CD4-positive, alpha-beta memory T cell (primary cell): ENCODE measurements around the gene TSKS. TPM values are rescaled to one million over a fixed set of nuclear protein-coding genes. Genes with fewer than 3 reads are reported as not detected.

Experiments
- CTCF ChIA-PET: fragments of 350-600 bp; sonication (Branson Sonifier 250); formaldehyde crosslinking; loops from one replicate; lab custom pipeline; 2021; ENCODE audit warnings: inconsistent platforms; ENCODE audit not compliant: partially characterized antibody; lab: Charles Lee
- POLR2A ChIA-PET: fragments of 350-600 bp; sonication (Branson Sonifier 250); formaldehyde crosslinking; loops from one replicate; lab custom pipeline; 2021; ENCODE audit not compliant: partially characterized antibody; lab: Charles Lee
- DNase-seq, 5 donors: peaks; one replicate each; pipeline versions ENCODE4 v3.0.0 to v3.0.0-alpha.2; 2020 to 2022; ENCODE audit warnings: mixed read lengths in 1 of 5
- H3K27ac ChIP-seq: one replicate; pipeline ENCODE4 v1.7.0; 2013; ENCODE audit warnings: low read depth, low read length
- H3K27me3 ChIP-seq: 2 replicates; pipeline ENCODE4 v1.7.0; 2013; ENCODE audit warnings: mild to moderate bottlenecking, low read length, moderate library complexity; ENCODE audit not compliant: insufficient read depth
- H3K36me3 ChIP-seq: 2 replicates; pipeline ENCODE4 v1.7.0; 2013; ENCODE audit warnings: mild to moderate bottlenecking, low read length, moderate library complexity; ENCODE audit not compliant: insufficient read depth
- H3K4me1 ChIP-seq: 2 replicates; pipeline ENCODE4 v1.7.0; 2013; ENCODE audit warnings: mild to moderate bottlenecking, low read length, moderate library complexity; ENCODE audit not compliant: insufficient read depth
- H3K4me3 ChIP-seq, 2 donors: one replicate each; pipeline ENCODE4 v1.7.0; 2013; ENCODE audit warnings: low read length in 2 of 2, mild to moderate bottlenecking in 1 of 2
- H3K9me3 ChIP-seq, 2 donors: one replicate each; pipeline ENCODE4 v1.7.0; 2013; ENCODE audit warnings: low read length in 2 of 2, control low read depth in 1 of 2; ENCODE audit not compliant: control insufficient read depth in 1 of 2
- H3K27ac Mint-ChIP-seq, 7 donors: one replicate each; pipeline ENCODE4 v1.8.0; 2020 to 2021; ENCODE audit warnings: mixed read lengths in 7 of 7, mild to moderate bottlenecking in 6 of 7, inconsistent platforms in 3 of 7, moderate library complexity in 3 of 7
- H3K27me3 Mint-ChIP-seq, 2 donors: one replicate each; pipeline ENCODE4 v1.8.0; 2020 to 2021; ENCODE audit warnings: mixed read lengths in 2 of 2
- H3K36me3 Mint-ChIP-seq, 2 donors: one replicate each; pipeline ENCODE4 v1.8.0; 2020 to 2021; ENCODE audit warnings: mixed read lengths in 2 of 2, inconsistent platforms in 1 of 2, mild to moderate bottlenecking in 1 of 2
- H3K4me1 Mint-ChIP-seq, 4 donors: one replicate each; pipeline ENCODE4 v1.8.0; 2020 to 2021; ENCODE audit warnings: mixed read lengths in 4 of 4, mild to moderate bottlenecking in 1 of 4
- H3K4me3 Mint-ChIP-seq, 8 donors: one replicate each; pipeline ENCODE4 v1.8.0; 2020 to 2021; ENCODE audit warnings: mixed read lengths in 8 of 8, mild to moderate bottlenecking in 7 of 8, moderate library complexity in 6 of 8, inconsistent platforms in 3 of 8
- H3K9me3 Mint-ChIP-seq, 8 donors: one replicate each; pipeline ENCODE4 v1.8.0; 2020 to 2021; ENCODE audit warnings: mixed read lengths in 8 of 8, mild to moderate bottlenecking in 5 of 8, inconsistent platforms in 3 of 8, moderate library complexity in 1 of 8
- intact Hi-C: fragments of 100-400 bp; cut with micrococcal nuclease; formaldehyde crosslinking; loops from one replicate; pipeline ENCODE4 v1.15.1; 2023
- polyA plus RNA-seq, 2 donors: library from polyadenylated mRNA; unstranded; fragments of 300-500 nt; fragmentation: Illumina TruSeq; gene quantifications; one replicate each; pipeline ENCODE4 v1.2.3, GENCODE V29; 2021
- total RNA-seq, 2 experiments: library from RNA; stranded (reverse); gene quantifications; one replicate each; pipeline ENCODE4 v1.2.3, GENCODE V29; 2021

TSKS gene
- total and polyA plus RNA-seq, 4 experiments from 2014 or later, result 0.16 to 1.1 (median 0.73) TPM

DNA sequence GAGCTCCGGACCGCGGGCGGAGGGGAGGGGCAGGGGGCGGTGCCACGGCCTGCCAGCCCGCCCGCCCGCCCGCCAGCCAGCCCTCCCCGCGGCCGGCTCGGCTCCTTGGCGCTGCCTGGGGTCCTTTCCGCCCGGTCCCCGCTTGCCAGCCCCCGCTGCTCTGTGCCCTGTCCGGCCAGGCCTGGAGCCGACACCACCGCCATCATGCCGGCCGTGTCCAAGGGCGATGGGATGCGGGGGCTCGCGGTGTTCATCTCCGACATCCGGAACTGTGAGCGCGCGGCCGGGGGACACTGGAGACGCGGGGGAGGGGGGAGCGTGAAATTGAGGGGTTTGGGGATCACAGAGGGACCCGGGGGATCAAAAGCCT, 3.8 kb upstream of the TSKS start, which contains the start of gene AP2A1:
AP2A1 (plus strand) TSS at position 72 of the 370 bp plus-strand sequence; CDS start at position 205, 133 bp downstream.
- Mint-ChIP-seq H3K9me3 (no peaks in the 10 kb centered on the region), H3K4me1 (peaks cover 33 to 48% (median 37%) of the 10 kb centered on the region in 4 donors), H3K27ac (peak within 1 kb of the TSS; percentile 85 to 97 (median 96)), H3K36me3 (peaks cover 11 to 18% of the 10 kb centered on the region in 2 donors), H3K4me3 (peak within 1 kb of the TSS; percentile 92 to 99 (median 94)), H3K27me3 (no peaks in the 10 kb centered on the region)
- Histone ChIP-seq H3K4me1 (peaks cover 36% of the 10 kb centered on the region), H3K27ac (peak within 1 kb of the TSS; percentile 80), H3K4me3 (peak within 1 kb of the TSS; percentile 79 to 88), H3K27me3 (no peaks in the 10 kb centered on the region), H3K9me3 (no peaks in the 10 kb centered on the region), H3K36me3 (no peaks in the 10 kb centered on the region)
- ChIA-PET POLR2A (interaction anchor here (0.7 to 3.5 kb wide), 16 partner anchors 43 to 1796 kb away, joined by 3 to 24 read pairs (median 4); partner anchors contain the start of genes AKT1S1, ATF5, FUZ and MED25), CTCF (interaction anchor here (1.0 to 2.1 kb wide), 3 partner anchors 49 to 95 kb away, joined by 3 to 8 read pairs (median 3); no protein-coding TSS in a partner anchor)
- no peak for DNase-seq
- intact Hi-C loops, result loop anchor here (1.0 to 5.0 kb wide), 10 partner anchors 42 to 1322 kb away; partner anchors contain the start of genes AKT1S1, FUZ, GRWD1 and PNKP

DNA sequence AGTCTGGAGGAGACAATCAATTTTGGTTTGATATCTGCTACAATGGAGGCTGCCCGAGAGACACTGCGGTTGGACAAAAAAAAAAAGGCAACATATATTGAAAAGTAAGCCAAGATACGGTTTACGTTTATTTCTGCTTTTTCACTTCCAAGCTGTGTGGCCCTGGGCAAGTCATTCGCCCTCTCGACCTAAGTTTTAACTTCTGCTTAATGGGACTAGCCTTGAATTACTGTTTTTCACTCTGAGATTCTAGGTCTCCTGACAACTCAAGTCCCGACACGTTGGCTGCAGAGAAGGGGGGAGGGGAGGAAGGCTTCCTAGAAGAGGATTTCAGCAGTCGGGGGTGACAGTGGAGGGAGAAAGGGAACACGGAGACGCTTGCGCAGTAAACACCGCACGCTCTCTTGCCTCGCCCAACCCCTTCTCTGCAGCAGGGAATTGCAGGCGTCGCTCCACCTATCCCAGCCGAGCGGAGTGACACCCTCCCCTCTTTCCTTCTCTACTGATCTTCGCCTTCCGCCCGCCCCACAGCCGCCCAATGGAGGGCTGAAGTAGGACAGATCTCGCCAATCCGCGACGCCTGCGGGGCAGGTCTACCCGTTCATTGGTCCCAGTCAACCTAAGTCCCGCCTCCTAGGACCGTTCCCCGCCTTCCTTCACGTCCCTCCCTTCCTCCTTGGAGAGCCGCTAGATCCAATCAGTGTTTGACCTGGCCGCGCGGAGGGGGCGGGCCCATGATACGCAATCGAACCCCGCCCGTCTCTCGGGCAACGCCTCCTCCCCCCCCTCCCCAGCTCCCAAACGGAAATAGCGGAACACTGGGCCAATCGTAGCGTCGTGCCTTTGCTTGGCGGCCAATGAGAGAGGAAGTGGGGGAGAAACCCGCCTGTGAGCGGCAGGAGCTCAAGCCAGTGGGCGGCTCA, 3.2 kb upstream of the TSKS start:
- peaks cover 7 to 14% of the 10 kb centered on the region in 2 donors for H3K36me3 Mint-ChIP-seq
- H3K4me1 ChIP-seq, result peaks cover 36% of the 10 kb centered on the region

DNA sequence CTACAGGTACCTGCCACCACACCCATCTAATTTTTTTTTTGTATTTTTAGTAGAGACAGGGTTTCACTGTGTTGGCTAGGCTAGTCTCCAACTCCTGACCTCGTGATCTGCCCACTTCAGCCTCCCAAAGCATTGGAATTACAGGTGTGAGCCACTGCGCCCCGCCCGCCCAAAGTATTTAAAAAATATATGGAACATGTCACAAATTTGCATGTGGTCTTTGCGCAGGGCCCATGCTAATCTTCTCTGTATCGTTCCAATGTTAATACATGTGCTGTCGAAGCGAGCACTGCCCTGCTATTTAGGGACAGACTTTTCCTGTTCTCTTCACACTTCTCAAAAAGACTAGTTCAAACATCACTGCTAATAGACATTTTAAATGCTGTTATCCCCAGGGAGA, 1.2 kb upstream of the TSKS start:
- Mint-ChIP-seq H3K27me3 (no peaks in the 10 kb centered on the region), H3K36me3 (peaks cover 0 to 11% of the 10 kb centered on the region in 2 donors), H3K27ac (peak overlapping the region in 1 of 7 donors; percentile 70), H3K9me3 (no peaks in the 10 kb centered on the region), H3K4me3 (peak overlapping the region in 3 of 8 donors; percentile 10 to 45 (median 29)), H3K4me1 (peaks cover 22 to 34% (median 29%) of the 10 kb centered on the region in 4 donors)
- no peak overlapping the region for H3K27ac ChIP-seq
- no peak overlapping the region for H3K4me3 ChIP-seq
- CTCF ChIA-PET, result interaction anchor here (0.9 kb wide), 1 partner anchor 86 kb away, joined by 3 read pairs; no protein-coding TSS in a partner anchor
- DNase-seq, result no peak
- H3K4me1 ChIP-seq, result peaks cover 29% of the 10 kb centered on the region
- H3K36me3 ChIP-seq, result no peaks in the 10 kb centered on the region
- intact Hi-C loops, result no loop called here
- no peaks in the 10 kb centered on the region for H3K9me3 ChIP-seq
- H3K27me3 ChIP-seq, result no peaks in the 10 kb centered on the region
- POLR2A ChIA-PET, result no interaction called here

More for the DNA sequence above, 3.2 kb upstream of the TSKS start:
- H3K27ac ChIP-seq, result peak overlapping the region; percentile 77
- H3K36me3 ChIP-seq, result no peaks in the 10 kb centered on the region
- no peaks in the 10 kb centered on the region for H3K27me3 Mint-ChIP-seq
- CTCF ChIA-PET, result interaction anchor here (1.0 to 2.1 kb wide), 3 partner anchors 49 to 94 kb away, joined by 3 to 8 read pairs (median 3); no protein-coding TSS in a partner anchor
- H3K27ac Mint-ChIP-seq, result peak overlapping the region; percentile 85 to 97 (median 96)
- peak overlapping the region; percentile 89 to 99 (median 94) for H3K4me3 Mint-ChIP-seq
- H3K4me3 ChIP-seq, result peak overlapping the region; percentile 75 to 88
- H3K4me1 Mint-ChIP-seq, result peaks cover 30 to 48% (median 34%) of the 10 kb centered on the region in 4 donors
- POLR2A ChIA-PET, result interaction anchor here (0.7 to 3.5 kb wide), 17 partner anchors 43 to 1797 kb away, joined by 3 to 24 read pairs (median 4); partner anchors contain the start of genes AKT1S1, ATF5, FUZ and IL4I1
- intact Hi-C loops, result loop anchor here (1.0 to 5.0 kb wide), 10 partner anchors 43 to 1321 kb away; partner anchors contain the start of genes AKT1S1, FUZ, GRWD1 and PNKP
- no peaks in the 10 kb centered on the region for H3K27me3 ChIP-seq
- H3K9me3 ChIP-seq, result no peaks in the 10 kb centered on the region
- H3K9me3 Mint-ChIP-seq, result no peaks in the 10 kb centered on the region
- DNase-seq, result peak; percentile 98 to 100 (median 100)

DNA sequence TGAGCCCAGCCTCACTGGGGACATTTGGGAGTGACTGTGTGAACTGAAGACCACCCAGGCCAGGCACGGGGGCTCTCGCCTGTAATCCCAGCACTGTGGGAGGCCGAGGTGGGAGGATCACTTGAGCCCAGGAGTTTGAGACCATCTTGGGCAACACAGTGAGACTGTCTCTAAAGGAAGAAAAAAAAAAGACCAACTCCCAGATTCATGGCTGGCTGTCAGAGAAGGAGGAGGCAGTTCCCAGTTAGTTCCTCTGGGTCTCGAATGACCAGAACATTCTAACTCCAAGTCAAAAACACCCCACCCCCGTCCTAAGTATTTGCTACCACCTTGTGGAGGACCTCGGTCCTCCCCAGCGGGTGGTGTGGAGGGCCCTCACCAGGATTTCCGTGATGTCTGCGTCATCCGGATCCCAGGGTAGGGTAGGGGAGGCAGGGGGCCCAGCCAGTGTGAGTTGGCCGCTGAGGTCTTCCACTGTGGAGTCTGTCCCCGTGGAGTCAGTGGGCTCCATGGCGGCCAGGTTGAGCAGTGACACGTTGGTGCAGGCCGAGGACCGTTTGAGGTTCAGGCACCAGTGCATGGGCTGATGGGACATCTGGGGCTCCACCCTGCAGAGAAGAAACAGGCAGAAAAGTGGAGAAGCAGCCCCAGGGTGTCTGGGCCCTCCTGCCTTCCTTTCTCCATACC, 1.3 kb downstream of the TSKS start:
- Mint-ChIP-seq H3K27me3 (peaks cover 0 to 2% of the 10 kb centered on the region in 2 donors), H3K4me3 (peak overlapping the region in 1 of 8 donors; percentile 6), H3K27ac (peak overlapping the region in 4 of 7 donors; percentile 4 to 86 (median 24)), H3K9me3 (peaks cover 0 to 2% (median 0%) of the 10 kb centered on the region in 8 donors), H3K36me3 (peaks cover 0 to 4% of the 10 kb centered on the region in 2 donors), H3K4me1 (peaks cover 6 to 13% (median 10%) of the 10 kb centered on the region in 4 donors)
- intact Hi-C loops, result no loop called here
- Histone ChIP-seq H3K27ac (no peak overlapping the region), H3K4me1 (peaks cover 8% of the 10 kb centered on the region), H3K9me3 (no peaks in the 10 kb centered on the region), H3K4me3 (no peak overlapping the region), H3K36me3 (no peaks in the 10 kb centered on the region), H3K27me3 (no peaks in the 10 kb centered on the region)
- ChIA-PET CTCF (no interaction called here), POLR2A (no interaction called here)
- DNase-seq, result peak in 1 of 5 donors; percentile 3

DNA sequence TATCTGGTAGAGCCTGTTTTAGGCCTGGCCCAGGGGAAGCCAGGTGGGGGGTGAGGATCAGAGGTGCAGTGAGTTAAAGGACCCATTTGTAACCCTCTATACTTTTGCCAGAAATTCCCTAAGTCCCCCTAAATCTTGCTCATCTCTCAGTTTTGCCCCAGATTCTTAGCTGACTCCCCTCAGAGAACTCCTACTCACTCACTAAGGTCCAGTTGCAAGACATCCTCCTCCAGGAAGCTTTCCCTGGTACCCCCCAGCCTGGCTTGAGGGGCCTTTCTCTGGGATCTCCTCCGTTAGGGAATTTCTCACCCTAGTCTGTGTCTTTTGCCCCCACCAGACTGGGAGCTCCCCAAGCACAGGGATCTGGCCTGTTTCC, 1.9 kb downstream of the TSKS start:
- ChIA-PET POLR2A (no interaction called here), CTCF (no interaction called here)
- peaks cover 4 to 8% (median 6%) of the 10 kb centered on the region in 4 donors for H3K4me1 Mint-ChIP-seq
- DNase-seq, result no peak
- Histone ChIP-seq H3K27ac (no peak overlapping the region), H3K4me1 (peaks cover 8% of the 10 kb centered on the region), H3K4me3 (no peak overlapping the region), H3K36me3 (no peaks in the 10 kb centered on the region), H3K27me3 (no peaks in the 10 kb centered on the region), H3K9me3 (no peaks in the 10 kb centered on the region)
- peak overlapping the region in 4 of 7 donors; percentile 4 to 56 (median 16) for H3K27ac Mint-ChIP-seq
- H3K27me3 Mint-ChIP-seq, result peaks cover 0 to 2% of the 10 kb centered on the region in 2 donors
- H3K36me3 Mint-ChIP-seq, result peaks cover 0 to under 1% of the 10 kb centered on the region in 2 donors
- peaks cover 0 to 2% (median 0%) of the 10 kb centered on the region in 8 donors for H3K9me3 Mint-ChIP-seq
- intact Hi-C loops, result no loop called here
- peak overlapping the region in 1 of 8 donors; percentile 6 for H3K4me3 Mint-ChIP-seq

DNA sequence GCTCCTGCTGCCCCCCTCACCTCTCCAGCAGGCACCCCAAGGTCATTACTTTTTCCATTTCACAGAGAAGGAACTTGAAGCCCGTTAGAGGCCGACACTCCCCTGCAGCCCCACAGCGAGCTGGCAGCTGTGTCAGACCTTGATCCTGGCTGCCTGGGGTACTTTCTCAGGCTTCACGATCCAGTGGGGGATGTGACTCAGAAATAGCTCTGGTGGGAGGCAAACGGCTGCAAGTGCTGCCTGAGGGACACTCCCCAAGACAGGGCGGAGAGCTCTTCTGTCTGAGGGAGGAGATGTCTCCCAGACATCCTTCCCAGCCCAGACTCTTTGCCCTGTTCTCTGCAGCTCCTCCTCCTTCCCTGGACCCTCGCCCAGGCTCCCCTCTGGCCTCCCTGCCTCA, 4.8 kb downstream of the TSKS start:
- Histone ChIP-seq H3K9me3 (no peaks in the 10 kb centered on the region), H3K27me3 (no peaks in the 10 kb centered on the region), H3K4me1 (no peaks in the 10 kb centered on the region), H3K36me3 (no peaks in the 10 kb centered on the region), H3K4me3 (no peak overlapping the region), H3K27ac (no peak overlapping the region)
- Mint-ChIP-seq H3K27ac (no peak overlapping the region), H3K36me3 (peaks cover 0 to 3% of the 10 kb centered on the region in 2 donors), H3K4me1 (no peaks in the 10 kb centered on the region), H3K27me3 (peaks cover 0 to 2% of the 10 kb centered on the region in 2 donors), H3K4me3 (no peak overlapping the region), H3K9me3 (peaks cover 0 to 10% (median 2%) of the 10 kb centered on the region in 8 donors)
- no peak for DNase-seq
- POLR2A ChIA-PET, result no interaction called here
- intact Hi-C loops, result no loop called here
- CTCF ChIA-PET, result no interaction called here
